K562 (cell line): ENCODE measurements around the gene MCAM. TPM values are rescaled to one million over a fixed set of nuclear protein-coding genes. Genes with fewer than 3 reads are reported as not detected.

ENCODE experiments used
- DACH1 ChIP-seq: fragments of 450-650 bp; IDR thresholded peaks from 2 replicates; pipeline ENCODE4 v1.6.1; 2018; ENCODE audit not compliant: partially characterized antibody
- DPF2 ChIP-seq: fragments of 450-650 bp; IDR thresholded peaks from 2 replicates; pipeline ENCODE4 v1.6.1; 2016
- E2F6 ChIP-seq, 2 experiments: IDR thresholded peaks; 2 replicates each; pipeline ENCODE4 v1.6.1; 2011; ENCODE audit warnings: borderline replicate concordance in 1 of 2, control low read depth in 1 of 2, low read depth in 1 of 2, low read length in 1 of 2, mild to moderate bottlenecking in 1 of 2, mixed read lengths in 1 of 2, moderate library complexity in 1 of 2; ENCODE audit not compliant: insufficient read depth in 1 of 2, insufficient read length in 1 of 2, poor library complexity in 1 of 2, severe bottlenecking in 1 of 2; ENCODE audit errors: extremely low read depth in 1 of 2
- EP300 ChIP-seq: IDR thresholded peaks from 2 replicates; pipeline ENCODE4 v1.6.1; 2012; ENCODE audit warnings: low read length, improper control_type of control experiment
- HDAC1 ChIP-seq, 2 experiments: fragments of 450-650 bp; IDR thresholded peaks; 2 replicates each; pipeline ENCODE4 v1.6.1; 2016 to 2017; ENCODE audit warnings: inconsistent platforms in 1 of 2, mild to moderate bottlenecking in 1 of 2, moderate library complexity in 1 of 2
- HDAC3 ChIP-seq: fragments of 450-650 bp; IDR thresholded peaks from 2 replicates; pipeline ENCODE4 v1.6.1; 2018; ENCODE audit warnings: borderline replicate concordance, mild to moderate bottlenecking, moderate library complexity; ENCODE audit not compliant: partially characterized antibody
- HINFP ChIP-seq: fragments of 450-650 bp; conservative IDR thresholded peaks from 2 replicates; pipeline ENCODE4 v1.6.1; 2016; ENCODE audit warnings: missing genetic modification characterization, low read depth, mild to moderate bottlenecking, control low read depth, missing compliant biosample characterization
- LEF1 ChIP-seq: fragments of 450-650 bp; IDR thresholded peaks from 2 replicates; pipeline ENCODE4 v1.6.1; 2016; ENCODE audit warnings: mild to moderate bottlenecking
- NFE2 ChIP-seq: IDR thresholded peaks from 2 replicates; pipeline ENCODE4 v1.6.1; 2014; ENCODE audit warnings: antibody characterized with exemption, low read depth
- NRF1 ChIP-seq, 2 experiments: fragments of 450-650 bp; IDR thresholded peaks in 1 of 2; conservative IDR thresholded peaks in 1 of 2; 2 replicates each; pipeline ENCODE4 v1.6.1; 2014; ENCODE audit warnings: mild to moderate bottlenecking in 2 of 2
- PBX2 ChIP-seq, 2 experiments: IDR thresholded peaks in 1 of 2; conservative IDR thresholded peaks in 1 of 2; 2 replicates each; pipeline ENCODE4 v1.6.1; 2016; ENCODE audit warnings: low read depth in 2 of 2, mild to moderate bottlenecking in 1 of 2, missing compliant biosample characterization in 1 of 2, missing genetic modification characterization in 1 of 2, moderate library complexity in 1 of 2
- RNF2 ChIP-seq: sonication (generic); IDR thresholded peaks from 2 replicates; pipeline ENCODE4 v1.6.1; 2016
- TAF15 ChIP-seq: fragments of 200-400 bp; formaldehyde crosslinking; IDR thresholded peaks from 2 replicates; pipeline ENCODE4 v1.6.1; 2017; ENCODE audit warnings: mild to moderate bottlenecking, low read depth, low read length, moderate library complexity
- ZFP30 ChIP-seq: fragments of 250-450 bp; sonication (Bioruptor Pico); IDR thresholded peaks from 2 replicates; pipeline ENCODE4 v1.8.0; 2022; ENCODE audit warnings: moderate library complexity, mild to moderate bottlenecking, inconsistent platforms, borderline replicate concordance
- ZNF12 ChIP-seq: sonication (generic); formaldehyde crosslinking; IDR thresholded peaks from 2 replicates; pipeline ENCODE4 v1.4.0; 2020; ENCODE audit warnings: mild to moderate bottlenecking, missing genetic modification reagents
- polyA plus RNA-seq, 8 experiments: library from polyadenylated mRNA; depleted of rRNA in 4 of 8; stranded (reverse) in 5 of 8; unstranded in 3 of 8; fragments of >200 nt; fragmentation: Nextera tagmentation in 2 of 8; fragmentation: Illumina TruSeq in 1 of 8; extraction: Ambion mirVana in 2 of 8; extraction: Trizol in 1 of 8; gene quantifications; 2 replicates each; pipeline versions ENCODE4 v1.2.1 to v1.2.3, GENCODE V29; 2011 to 2014; ENCODE audit warnings: inconsistent platforms in 1 of 8, missing spikeins in 1 of 8
- total RNA-seq, 7 experiments: library from RNA; depleted of rRNA in 6 of 7; stranded (reverse); fragments of >200 nt in 6 of 7; fragmentation: Illumina TruSeq in 2 of 7; extraction: Trizol in 2 of 7; gene quantifications; 2 replicates each; pipeline versions ENCODE4 v1.2.1 to v1.2.3, GENCODE V29; 2011 to 2021; ENCODE audit warnings: low replicate concordance in 1 of 7
- TF ChIP-seq, protein P1 (sequence below): fragments of 200-800 bp; sonication (Bioruptor generic); IDR thresholded peaks from 2 replicates; pipeline ENCODE4 v1.6.1; 2017; ENCODE audit warnings: missing genetic modification characterization, missing compliant biosample characterization
- TF ChIP-seq, protein P2 (sequence below), 2 experiments: fragments of 200-800 bp in 1 of 2; sonication (Bioruptor generic) in 1 of 2; sonication (generic) in 1 of 2; formaldehyde crosslinking in 1 of 2; IDR thresholded peaks in 1 of 2; conservative IDR thresholded peaks in 1 of 2; 2 replicates each; pipeline versions ENCODE4 v1.5.0 to v1.6.1; 2016 to 2020; ENCODE audit warnings: missing compliant biosample characterization in 1 of 2, missing genetic modification characterization in 1 of 2, missing genetic modification reagents in 1 of 2

Gene MCAM
- total and polyA plus RNA-seq, 9 of the 15 experiments (the other 6 are each of a cell fraction or from before 2014, with no cell fraction given), result 14.7 to 118 (median 53.6) TPM

DNA sequence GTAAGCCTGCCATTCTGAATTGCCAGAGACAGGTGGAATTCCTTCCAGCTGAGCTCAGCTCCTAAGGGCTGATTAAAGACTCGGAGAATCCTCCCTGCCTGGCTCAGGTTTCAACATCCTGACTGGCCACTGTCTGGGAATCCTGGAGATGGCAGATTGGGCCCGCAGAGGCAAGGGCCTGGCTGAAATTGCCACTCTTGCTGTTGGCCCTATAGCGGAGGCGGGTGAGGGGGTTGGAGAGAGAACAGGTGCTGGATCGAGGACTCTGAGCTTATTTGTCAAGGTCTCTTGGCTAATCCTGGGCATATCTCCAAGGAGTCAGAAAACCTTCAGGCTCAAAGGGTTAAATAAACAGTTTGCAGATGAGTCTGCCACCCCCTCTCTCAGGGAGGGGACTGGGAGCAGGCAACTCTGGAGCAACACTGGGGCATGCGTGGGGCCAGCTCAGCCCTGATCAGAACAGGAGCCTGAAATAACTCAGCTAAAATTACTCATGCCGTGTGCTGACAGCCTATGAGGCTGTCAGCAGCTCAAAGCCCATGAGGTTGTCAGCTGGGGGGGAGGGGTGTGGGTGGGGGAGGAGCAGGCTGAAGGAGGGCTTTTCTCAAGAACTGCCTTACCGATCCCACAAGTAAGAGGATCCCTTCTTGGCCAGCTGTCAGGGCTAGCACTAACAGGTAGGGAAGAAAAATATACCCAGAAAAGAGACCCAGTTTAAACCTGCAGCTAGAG lies 44.3 kb upstream of the MCAM start (continued):
- TF ChIP-seq HINFP (tag), result no peak
- peak; percentile 53 for TF ChIP-seq DPF2
- TF ChIP-seq, protein P1, sequence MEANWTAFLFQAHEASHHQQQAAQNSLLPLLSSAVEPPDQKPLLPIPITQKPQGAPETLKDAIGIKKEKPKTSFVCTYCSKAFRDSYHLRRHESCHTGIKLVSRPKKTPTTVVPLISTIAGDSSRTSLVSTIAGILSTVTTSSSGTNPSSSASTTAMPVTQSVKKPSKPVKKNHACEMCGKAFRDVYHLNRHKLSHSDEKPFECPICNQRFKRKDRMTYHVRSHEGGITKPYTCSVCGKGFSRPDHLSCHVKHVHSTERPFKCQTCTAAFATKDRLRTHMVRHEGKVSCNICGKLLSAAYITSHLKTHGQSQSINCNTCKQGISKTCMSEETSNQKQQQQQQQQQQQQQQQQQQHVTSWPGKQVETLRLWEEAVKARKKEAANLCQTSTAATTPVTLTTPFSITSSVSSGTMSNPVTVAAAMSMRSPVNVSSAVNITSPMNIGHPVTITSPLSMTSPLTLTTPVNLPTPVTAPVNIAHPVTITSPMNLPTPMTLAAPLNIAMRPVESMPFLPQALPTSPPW (CRISPR knock-in tag), result peak; percentile 83
- TF ChIP-seq LEF1, result peak; percentile 74
- TF ChIP-seq EP300, result peak; percentile 44; the same call in 1 of the 2 replicates
- TF ChIP-seq NFE2, result peak; percentile 32; the same call in 1 of the 2 replicates
- TF ChIP-seq E2F6 (IDR thresholded peaks at IDR 0.05; ENCODE audit: borderline replicate concordance in 1 of 2, extremely low read depth in 1 of 2, insufficient read depth in 1 of 2, insufficient read length in 1 of 2, low read depth in 1 of 2, low read length in 1 of 2, poor library complexity in 1 of 2, severe bottlenecking in 1 of 2), result peak in 1 of 2 experiments; percentile 36
- TF ChIP-seq TAF15, result no peak
- TF ChIP-seq ZNF12 (CRISPR knock-in tag), result no peak
- TF ChIP-seq RNF2, result 0 out of 2 replicates have a peak, but pooled peaks have one; percentile 57
- no peak for TF ChIP-seq HDAC3
- TF ChIP-seq PBX2 (CRISPR knock-in tag; IDR thresholded peaks at IDR 0.05; ENCODE audit: low read depth), result no peak
- TF ChIP-seq PBX2 (tag; conservative IDR thresholded peaks at IDR 0.05; ENCODE audit: low read depth), result peak; percentile 94
- peak; percentile 87 to 89 for TF ChIP-seq NRF1 (conservative IDR thresholded peaks at IDR 0.05 in 1 of 2, IDR thresholded peaks at IDR 0.05 in 1 of 2)
- TF ChIP-seq ZFP30 (CRISPR knock-in tag), result no peak
- peak; percentile 32 for TF ChIP-seq DACH1
- peak in 1 of 2 experiments; percentile 57; a peak in 2 of 4 replicates for TF ChIP-seq HDAC1 (IDR thresholded peaks at IDR 0.05)
- TF ChIP-seq, protein P2, sequence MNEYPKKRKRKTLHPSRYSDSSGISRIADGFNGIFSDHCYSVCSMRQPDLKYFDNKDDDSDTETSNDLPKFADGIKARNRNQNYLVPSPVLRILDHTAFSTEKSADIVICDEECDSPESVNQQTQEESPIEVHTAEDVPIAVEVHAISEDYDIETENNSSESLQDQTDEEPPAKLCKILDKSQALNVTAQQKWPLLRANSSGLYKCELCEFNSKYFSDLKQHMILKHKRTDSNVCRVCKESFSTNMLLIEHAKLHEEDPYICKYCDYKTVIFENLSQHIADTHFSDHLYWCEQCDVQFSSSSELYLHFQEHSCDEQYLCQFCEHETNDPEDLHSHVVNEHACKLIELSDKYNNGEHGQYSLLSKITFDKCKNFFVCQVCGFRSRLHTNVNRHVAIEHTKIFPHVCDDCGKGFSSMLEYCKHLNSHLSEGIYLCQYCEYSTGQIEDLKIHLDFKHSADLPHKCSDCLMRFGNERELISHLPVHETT (CRISPR knock-in tag; conservative IDR thresholded peaks at IDR 0.05 in 1 of 2, IDR thresholded peaks at IDR 0.05 in 1 of 2), result no peak
